Calu3 (cell line): Measurements from ENCODE around the gene MAD1L1. TPM values are rescaled to one million over a fixed set of nuclear protein-coding genes. Genes with fewer than 3 reads are reported as not detected.

Source experiments
- BruUV-seq: library from RNA; stranded (reverse); fragments of 400-500 nt; replicated peaks from 2 replicates; lab custom pipeline; 2021; lab: Mats Ljungman, UMichigan
- CTCF ChIA-PET: fragments of 300-600 bp; sonication (Branson Sonifier 250); formaldehyde crosslinking; loops from one replicate; lab custom pipeline; 2022; ENCODE audit warnings: antibody characterized with exemption; lab: Charles Lee
- DNase-seq: peaks from one replicate; pipeline ENCODE4 v3.0.0; 2022
- H3K27ac Mint-ChIP-seq: one replicate; pipeline ENCODE4 v1.8.0; 2022; ENCODE audit warnings: mixed read lengths; ENCODE audit not compliant: unreplicated experiment
- H3K27me3 Mint-ChIP-seq: one replicate; pipeline ENCODE4 v1.8.0; 2022; ENCODE audit warnings: mixed read lengths; ENCODE audit not compliant: unreplicated experiment
- H3K36me3 Mint-ChIP-seq: one replicate; pipeline ENCODE4 v1.8.0; 2022; ENCODE audit warnings: mild to moderate bottlenecking, moderate library complexity, mixed read lengths; ENCODE audit not compliant: insufficient read depth, unreplicated experiment
- H3K4me1 Mint-ChIP-seq: one replicate; pipeline ENCODE4 v1.8.0; 2022; ENCODE audit warnings: mild to moderate bottlenecking, low read depth, mixed read lengths; ENCODE audit not compliant: unreplicated experiment
- H3K4me3 Mint-ChIP-seq: one replicate; pipeline ENCODE4 v1.8.0; 2022; ENCODE audit warnings: mild to moderate bottlenecking, low read depth, moderate library complexity, mixed read lengths; ENCODE audit not compliant: unreplicated experiment
- H3K9me3 Mint-ChIP-seq: one replicate; pipeline ENCODE4 v1.8.0; 2022; ENCODE audit warnings: low read depth, mixed read lengths; ENCODE audit not compliant: unreplicated experiment
- CTCF ChIP-seq: fragments of 200-600 bp; IDR thresholded peaks from one replicate; pipeline ENCODE4 v1.8.0; 2022; ENCODE audit warnings: antibody characterized with exemption; ENCODE audit not compliant: unreplicated experiment
- intact Hi-C: fragments of 100-400 bp; cut with micrococcal nuclease; formaldehyde crosslinking; loops from one replicate; pipeline ENCODE4 v1.10.0; 2022; ENCODE audit not compliant: unreplicated experiment
- total RNA-seq: library from RNA; stranded (reverse); gene quantifications from 2 replicates; pipeline ENCODE4 v1.2.3, GENCODE V29; 2022

The MAD1L1 gene
- total RNA-seq, 1 experiment from 2014 or later = 86.0 TPM

- no peak overlapping the region for H3K4me3 Mint-ChIP-seq
- no peak for TF ChIP-seq CTCF
- peaks cover 16% of the 10 kb centered on the region for H3K36me3 Mint-ChIP-seq
- no peak overlapping the region for H3K27ac Mint-ChIP-seq
- BruUV-seq = no TSS peak
- DNase-seq = no peak
- no peaks in the 10 kb centered on the region for H3K9me3 Mint-ChIP-seq
- intact Hi-C loops = no loop called here
- H3K4me1 Mint-ChIP-seq = peaks cover 18% of the 10 kb centered on the region
- CTCF ChIA-PET = interaction anchor here (0.7 kb wide), 1 partner anchor 722 kb away, joined by 6 read pairs; no protein-coding TSS in a partner anchor
- no peaks in the 10 kb centered on the region for H3K27me3 Mint-ChIP-seq
These were observed 126.3 kb downstream of the MAD1L1 start for GRCh38 chr7:2106440-2106839.

- intact Hi-C loops = no loop called here
- H3K27ac Mint-ChIP-seq = no peak overlapping the region
- no peak for TF ChIP-seq CTCF
- no TSS peak for BruUV-seq
- H3K9me3 Mint-ChIP-seq = no peaks in the 10 kb centered on the region
- CTCF ChIA-PET = interaction anchor here (0.7 kb wide), 1 partner anchor 723 kb away, joined by 6 read pairs; no protein-coding TSS in a partner anchor
- peaks cover 12% of the 10 kb centered on the region for H3K4me1 Mint-ChIP-seq
- peaks cover 16% of the 10 kb centered on the region for H3K36me3 Mint-ChIP-seq
- H3K4me3 Mint-ChIP-seq = no peak overlapping the region
- H3K27me3 Mint-ChIP-seq = no peaks in the 10 kb centered on the region
- DNase-seq = no peak
These were observed 126.8 kb downstream of the MAD1L1 start for GRCh38 chr7:2105917-2106316.

DNA sequence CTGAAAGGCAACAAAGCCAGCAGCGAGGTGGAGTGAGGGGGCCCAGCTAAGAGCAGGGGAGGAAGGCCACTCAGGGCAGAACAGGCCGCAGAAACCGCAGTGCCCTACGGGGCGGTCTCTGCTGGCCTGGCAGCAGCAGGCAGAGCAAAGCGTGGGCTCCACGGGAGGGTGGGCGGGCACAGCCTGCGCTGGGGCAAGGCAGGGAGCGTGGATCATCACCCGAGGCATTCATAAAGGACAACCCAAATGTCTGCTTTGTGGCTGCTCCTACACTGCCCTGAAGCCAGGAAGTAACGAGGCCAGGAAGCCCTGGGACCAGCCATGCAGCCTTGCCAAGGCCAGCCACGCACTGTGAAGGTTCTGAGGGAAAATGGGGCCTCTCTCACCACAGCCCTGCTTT, 127.5 kb downstream of the MAD1L1 start:
- Mint-ChIP-seq H3K27me3 (no peaks in the 10 kb centered on the region), H3K27ac (no peak overlapping the region), H3K9me3 (no peaks in the 10 kb centered on the region), H3K4me1 (peaks cover 6% of the 10 kb centered on the region), H3K4me3 (no peak overlapping the region), H3K36me3 (peaks cover 16% of the 10 kb centered on the region)
- CTCF ChIA-PET = no interaction called here
- TF ChIP-seq CTCF = no peak
- no peak for DNase-seq
- intact Hi-C loops = no loop called here
- no TSS peak for BruUV-seq

GRCh38 chr7:2104716-2105115, 128.0 kb downstream of the MAD1L1 start:
- H3K27ac Mint-ChIP-seq = no peak overlapping the region
- peaks cover under 1% of the 10 kb centered on the region for H3K4me1 Mint-ChIP-seq
- CTCF ChIA-PET = no interaction called here
- no TSS peak for BruUV-seq
- peaks cover 16% of the 10 kb centered on the region for H3K36me3 Mint-ChIP-seq
- no peak for DNase-seq
- H3K27me3 Mint-ChIP-seq = no peaks in the 10 kb centered on the region
- no peaks in the 10 kb centered on the region for H3K9me3 Mint-ChIP-seq
- H3K4me3 Mint-ChIP-seq = no peak overlapping the region
- intact Hi-C loops = no loop called here
- TF ChIP-seq CTCF = no peak
